ENCODE measurements around the gene POTEJ.
"Not testable (repeated sequence)": the region's sequence is repeated elsewhere in the genome, so short reads cannot be mapped to it uniquely, and the experiment has no call there.

The POTEJ gene

DNA sequence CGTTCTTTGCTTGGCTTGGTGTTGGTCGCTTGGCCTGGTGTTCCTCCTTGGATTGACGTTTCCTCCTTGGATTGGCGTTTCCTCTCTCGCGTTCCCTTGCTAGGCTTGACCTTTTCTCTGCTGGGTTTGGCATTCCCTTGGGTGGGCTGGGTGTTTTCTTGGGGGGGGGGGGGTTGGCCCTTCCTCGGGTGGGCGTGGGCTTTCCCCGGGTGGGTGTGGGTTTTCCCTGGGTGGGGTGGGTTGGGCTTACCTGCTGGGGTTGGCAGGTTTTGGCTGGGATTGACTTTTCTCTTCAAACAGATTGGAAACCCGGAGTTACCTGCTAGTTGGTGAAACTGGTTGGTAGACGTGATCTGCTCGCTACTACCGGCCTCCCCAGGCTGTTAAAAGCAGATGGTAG, at the start of gene POTEJ:
TSS of gene POTEJ (plus strand) at position 301 of the 400 bp plus-strand sequence. CDS start at position 394, 93 bp downstream.
- not testable (repeated sequence) for DNase-seq

- not testable (repeated sequence) for DNase-seq
Measured at GRCh38 chr2:130566165-130566564, 45.1 kb upstream of the POTEJ start.

DNA sequence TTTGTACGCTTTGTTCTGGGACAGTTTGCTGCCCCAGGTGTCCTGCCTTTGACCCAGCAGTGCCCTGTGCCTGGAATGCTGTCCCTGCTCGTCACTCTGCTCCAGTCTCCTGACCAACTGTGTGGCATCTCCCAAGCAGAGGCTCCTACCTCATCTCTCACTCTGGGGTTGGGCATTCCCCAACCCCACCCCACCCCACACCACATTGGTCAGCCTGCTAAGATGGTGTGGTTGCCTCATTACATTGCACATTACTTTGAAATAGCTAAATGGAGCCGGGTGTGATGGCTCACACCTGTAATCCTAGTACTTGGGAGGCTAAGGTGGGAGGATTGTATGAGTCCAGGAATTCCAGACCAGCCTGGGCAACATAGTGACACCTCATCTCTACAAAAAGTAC, 39.3 kb upstream of the POTEJ start:
- not testable (repeated sequence) for DNase-seq

DNA sequence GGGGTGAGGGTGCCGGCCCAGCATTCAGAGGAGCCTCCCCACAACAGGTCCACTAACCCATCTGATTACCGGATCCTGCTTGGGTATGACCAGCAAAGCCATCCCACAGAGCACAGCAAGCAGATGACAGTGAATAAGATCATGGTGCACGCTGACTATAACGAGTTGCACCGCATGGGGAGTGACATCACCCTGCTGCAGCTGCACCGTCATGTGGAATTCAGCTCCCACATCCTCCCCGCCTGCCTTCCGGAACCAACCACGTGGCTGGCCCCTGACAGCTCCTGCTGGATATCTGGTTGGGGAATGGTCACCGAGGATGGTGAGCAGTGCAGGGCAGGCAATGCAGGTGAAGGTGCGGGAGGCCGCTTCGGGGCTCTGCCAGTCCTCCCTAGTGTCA, 37.0 kb upstream of the POTEJ start:
- not testable (repeated sequence) for DNase-seq

- not testable (repeated sequence) for DNase-seq
Measured at GRCh38 chr2:130576209-130576784, 34.9 kb upstream of the POTEJ start.

DNA sequence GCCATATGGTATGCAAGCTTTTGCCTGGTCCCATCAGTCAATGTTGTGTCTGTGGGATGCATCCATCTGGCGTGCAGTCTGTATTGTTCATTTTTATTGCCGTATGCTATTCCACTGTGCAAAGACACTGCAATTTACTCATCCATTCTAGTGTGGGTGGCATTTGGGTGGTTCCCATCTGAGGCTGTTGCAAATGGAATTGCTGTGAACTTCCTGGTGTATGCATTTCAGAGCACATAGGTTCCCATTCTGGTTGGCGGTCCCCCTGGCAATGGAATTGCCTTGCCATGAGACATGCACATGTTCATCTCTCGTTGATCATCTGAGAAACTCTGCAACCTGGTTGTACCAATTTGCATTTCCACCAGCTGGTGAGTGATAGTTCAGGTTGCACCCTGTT, 33.7 kb upstream of the POTEJ start:
- not testable (repeated sequence) for DNase-seq

GRCh38 chr2:130579121-130579520, 32.1 kb upstream of the POTEJ start:
- DNase-seq: not testable (repeated sequence)

GRCh38 chr2:130581491-130581890, 29.7 kb upstream of the POTEJ start:
- DNase-seq: not testable (repeated sequence)

DNA sequence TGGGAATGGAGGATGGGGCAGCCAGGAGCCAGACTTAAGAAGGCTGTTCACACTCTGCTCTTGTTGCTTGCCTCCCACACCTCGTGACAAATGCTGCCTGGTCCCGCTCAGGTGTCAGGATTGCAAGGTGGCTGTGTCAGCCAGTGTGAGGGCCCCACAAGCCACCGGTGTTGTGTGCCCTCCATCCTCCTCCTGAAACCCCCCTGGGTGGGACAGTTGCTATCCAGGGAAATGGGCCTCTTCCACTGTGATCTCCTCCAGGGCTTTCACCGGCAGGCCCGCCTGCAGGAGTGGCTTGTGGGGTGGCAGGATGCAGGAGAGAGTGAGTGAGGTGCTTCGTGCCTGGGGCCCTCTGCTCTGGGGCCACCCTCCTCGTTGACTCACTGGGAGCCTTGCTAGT, 28.3 kb upstream of the POTEJ start:
- not testable (repeated sequence) for DNase-seq

DNA sequence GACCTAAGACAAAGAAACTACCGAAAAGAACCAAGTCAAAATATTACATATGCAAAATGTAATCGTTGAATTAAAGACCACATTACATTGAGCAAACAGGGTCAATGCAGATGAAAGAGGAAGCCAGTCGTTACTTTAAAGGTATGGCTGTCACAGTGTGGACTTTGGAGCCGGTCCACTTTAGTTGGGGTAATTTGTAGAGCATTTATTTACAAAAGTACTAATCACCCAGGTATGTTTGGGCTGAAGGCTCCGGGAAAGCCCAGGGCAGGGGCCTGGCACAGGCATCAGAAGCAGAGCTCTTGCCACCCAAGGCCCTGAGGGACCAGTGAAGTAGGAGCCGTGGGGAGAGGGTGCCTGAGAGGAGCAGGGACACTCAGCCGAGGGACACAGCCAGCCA, 27.7 kb upstream of the POTEJ start:
- DNase-seq: not testable (repeated sequence)

DNA sequence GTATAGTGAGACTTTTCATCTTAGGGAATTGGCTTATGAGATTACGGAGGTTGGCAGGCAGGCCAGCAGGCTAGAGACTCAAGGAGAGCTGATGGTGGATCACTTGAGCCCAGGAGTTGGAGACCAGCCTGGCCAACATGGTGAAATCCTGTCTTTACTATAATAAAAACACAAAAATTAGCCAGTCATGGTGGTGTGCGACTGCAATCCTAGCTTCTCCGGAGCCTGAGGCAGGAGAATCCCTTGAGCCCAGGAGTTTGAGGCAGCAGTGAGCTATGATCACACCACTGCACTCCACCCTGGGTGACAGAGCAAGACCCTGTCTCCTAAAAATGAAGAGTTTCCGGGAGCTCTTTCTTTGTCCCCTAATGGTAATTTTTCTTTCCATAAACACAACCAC, 26.5 kb upstream of the POTEJ start:
- not testable (repeated sequence) for DNase-seq

- DNase-seq: not testable (repeated sequence)
Measured at GRCh38 chr2:130588688-130589458, 22.4 kb upstream of the POTEJ start.

GRCh38 chr2:130590170-130590841, 20.9 kb upstream of the POTEJ start:
- DNase-seq: not testable (repeated sequence)

GRCh38 chr2:130590842-130591359, 20.3 kb upstream of the POTEJ start:
- not testable (repeated sequence) for DNase-seq

DNA sequence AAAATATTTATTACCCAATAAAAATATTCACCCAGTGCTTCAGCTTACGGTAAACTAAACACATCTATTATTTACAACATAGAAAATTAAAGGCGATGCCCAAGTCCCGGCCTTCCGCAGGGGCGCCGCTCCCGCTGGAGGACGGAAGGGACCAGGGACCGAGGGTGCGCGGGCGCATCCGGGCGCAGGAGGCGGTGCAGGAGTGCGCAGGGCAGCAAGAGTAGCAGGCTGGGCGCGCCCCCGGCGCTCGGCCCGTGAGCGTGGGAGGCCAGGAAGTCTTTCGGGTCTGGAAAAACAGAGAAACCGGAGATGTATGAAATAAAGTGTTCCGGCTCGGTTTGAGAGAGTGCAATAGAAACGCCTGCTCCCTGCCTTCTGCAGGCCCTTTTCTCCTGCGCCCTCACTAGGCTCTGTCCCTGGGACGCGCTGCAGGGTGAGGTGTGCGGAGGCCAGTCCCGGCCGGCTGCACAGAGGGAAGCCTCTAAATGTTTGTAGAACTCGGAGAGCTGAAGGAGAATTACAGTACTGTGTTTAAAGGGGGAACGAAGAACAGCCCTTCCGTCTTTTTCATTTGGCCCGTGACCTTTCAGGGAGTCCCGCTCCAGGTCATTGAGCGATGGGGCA, 18.3 kb upstream of the POTEJ start:
- DNase-seq: not testable (repeated sequence)

- DNase-seq: not testable (repeated sequence)
Measured at GRCh38 chr2:130594011-130594410, 17.2 kb upstream of the POTEJ start.

- DNase-seq: not testable (repeated sequence)
Measured at GRCh38 chr2:130596757-130597156, 14.5 kb upstream of the POTEJ start.

- not testable (repeated sequence) for DNase-seq
Measured at GRCh38 chr2:130597994-130598393, 13.2 kb upstream of the POTEJ start.

GRCh38 chr2:130598463-130598862, 12.8 kb upstream of the POTEJ start:
- not testable (repeated sequence) for DNase-seq

DNA sequence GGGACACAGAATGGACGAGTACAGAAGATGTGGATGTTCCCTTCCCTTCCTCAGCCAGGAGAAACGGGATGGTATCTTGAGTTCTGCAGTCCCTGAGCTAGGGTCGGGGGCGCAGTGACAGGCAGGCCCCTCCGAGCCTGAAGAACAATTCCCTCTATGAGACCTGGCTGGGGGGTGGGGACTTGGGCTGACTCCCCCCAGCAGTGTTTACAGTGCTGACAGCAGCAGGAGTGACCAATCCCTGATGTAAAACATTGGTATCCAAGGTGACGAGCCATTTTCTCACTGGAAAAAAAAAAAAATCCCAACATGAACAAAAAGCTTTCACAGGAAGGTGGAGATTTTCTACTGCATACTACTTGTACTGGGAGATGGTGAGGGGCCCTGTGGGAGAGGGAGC, 11.8 kb upstream of the POTEJ start, which contains the start of gene CFC1:
TSS of gene CFC1 (minus strand) at position 183 of the 400 bp plus-strand sequence. CDS start 288 bp downstream, outside the sequence.
- not testable (repeated sequence) for DNase-seq

- DNase-seq: not testable (repeated sequence)
Measured at GRCh38 chr2:130599926-130600325, 11.3 kb upstream of the POTEJ start.

GRCh38 chr2:130601648-130602302, 9.5 kb upstream of the POTEJ start:
- not testable (repeated sequence) for DNase-seq

Measured in NCI-H345 (cell line).